Amniotic epithelial cell (primary cell): ENCODE results near the gene FOXN3.
A peak's percentile ranks its signal among the peaks of the same experiment; 100 is the strongest.

Source experiments
- DNase-seq: peaks from one replicate; pipeline ENCODE4 v3.0.0-alpha.2; 2010; ENCODE audit warnings: low read depth

The FOXN3 gene

DNA sequence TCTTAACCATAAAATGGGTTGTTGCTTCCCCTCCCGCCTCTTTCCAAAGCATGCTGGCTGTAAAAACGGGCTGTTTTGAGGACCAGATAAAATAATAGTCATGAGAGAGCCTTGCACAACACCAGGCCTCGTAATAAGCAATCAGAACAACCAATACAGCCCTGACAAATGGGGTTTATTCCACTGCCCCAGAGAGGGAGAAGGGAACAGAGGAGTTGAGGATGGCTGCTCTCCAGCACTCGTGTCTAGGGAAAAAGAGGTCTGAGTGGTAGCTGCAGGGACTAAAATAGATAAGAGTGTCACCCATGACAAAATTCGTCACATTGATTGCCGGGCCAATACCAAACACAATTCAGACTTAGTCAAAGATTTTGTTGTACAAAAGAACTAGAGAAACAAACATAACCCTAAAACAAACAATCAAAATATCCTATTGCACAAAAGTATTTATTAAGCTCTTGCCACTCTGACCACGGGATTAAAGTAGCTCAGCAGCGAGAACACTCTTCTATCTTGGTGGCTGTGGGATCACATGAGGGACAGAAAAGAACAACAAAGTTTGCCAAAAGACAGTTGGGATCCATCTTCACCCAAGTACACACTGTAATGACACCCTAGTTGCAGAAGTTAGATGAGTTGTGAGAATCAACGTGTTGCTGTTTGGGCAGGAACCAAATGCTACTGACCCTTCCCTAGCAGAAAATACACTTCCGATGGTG, 188.0 kb downstream of the FOXN3 start:
- peak; percentile 21 for DNase-seq

- DNase-seq = no peak
Observed at GRCh38 chr14:89227496-89227836, 189.6 kb downstream of the FOXN3 start.

DNA sequence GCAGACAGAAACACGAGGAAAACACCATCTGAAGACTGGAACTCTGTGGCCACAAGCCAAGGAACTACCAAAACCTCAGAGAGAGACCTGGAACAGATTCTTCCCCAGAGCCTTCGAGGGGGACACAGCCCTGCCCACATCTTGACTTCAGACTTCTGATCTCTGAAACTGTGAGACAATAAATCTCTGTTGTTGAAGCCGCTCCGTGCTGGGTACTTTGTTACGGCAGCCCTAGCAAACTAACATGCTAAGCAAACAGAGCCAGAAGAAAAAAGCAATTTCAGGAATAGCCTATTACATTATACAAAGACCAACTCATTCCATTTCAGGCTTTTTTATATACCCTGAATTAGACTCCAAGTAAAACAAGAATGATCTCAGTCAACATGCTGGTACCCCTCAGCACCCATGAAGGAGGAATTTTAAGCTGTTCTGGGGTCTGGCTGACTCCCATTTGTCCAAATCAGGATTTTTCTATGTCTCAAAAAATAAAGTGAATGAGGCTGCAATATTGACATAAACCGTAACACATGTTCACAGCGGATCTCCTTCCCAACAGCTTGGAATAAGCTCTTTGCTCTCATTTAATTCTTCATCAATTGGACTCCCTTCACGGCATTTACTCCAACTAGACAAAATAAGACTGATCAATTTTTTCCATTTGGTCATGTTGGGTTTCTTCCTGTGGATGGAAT, 190.1 kb downstream of the FOXN3 start:
- no peak for DNase-seq

DNA sequence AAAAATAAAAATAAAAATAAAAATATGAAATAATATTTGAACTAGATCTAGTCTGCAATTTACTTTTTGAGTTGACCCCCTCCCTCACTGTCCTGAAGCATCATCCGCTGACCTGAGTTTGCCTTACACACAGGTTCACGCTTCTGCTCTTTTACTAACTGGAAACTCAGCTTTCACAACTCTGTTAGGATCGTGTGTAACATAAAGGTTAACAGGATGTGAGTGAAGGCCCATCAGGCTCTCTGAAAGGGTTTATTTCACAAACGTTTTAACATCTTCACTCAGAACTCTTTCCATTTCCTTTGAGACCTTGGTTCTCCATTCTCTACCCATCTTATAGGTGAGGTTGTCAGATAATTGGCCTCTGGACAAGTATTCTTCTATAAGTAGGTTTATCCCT, 191.4 kb downstream of the FOXN3 start:
- DNase-seq = no peak

GRCh38 chr14:89221109-89221810, 195.8 kb downstream of the FOXN3 start:
- peak; percentile 56 for DNase-seq

DNA sequence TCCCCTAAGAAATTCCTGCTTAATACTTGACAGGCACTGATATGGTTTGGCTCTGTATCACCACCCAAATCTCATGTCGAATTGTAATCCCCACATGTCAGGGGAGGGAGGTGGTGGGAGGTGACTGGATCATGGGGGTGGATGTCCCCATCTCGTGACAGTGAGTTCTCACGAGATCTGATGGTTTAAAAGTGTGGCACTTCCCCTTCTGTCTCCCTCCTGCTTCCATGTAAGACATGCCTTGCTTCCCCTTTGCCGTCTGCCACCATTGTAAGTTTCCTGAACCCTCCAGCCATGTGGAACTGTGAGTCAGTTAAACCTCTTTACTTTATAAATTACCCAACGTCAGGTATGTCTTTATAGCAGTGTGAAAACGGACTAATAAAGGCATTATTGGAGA, 198.0 kb downstream of the FOXN3 start:
- no peak for DNase-seq

DNA sequence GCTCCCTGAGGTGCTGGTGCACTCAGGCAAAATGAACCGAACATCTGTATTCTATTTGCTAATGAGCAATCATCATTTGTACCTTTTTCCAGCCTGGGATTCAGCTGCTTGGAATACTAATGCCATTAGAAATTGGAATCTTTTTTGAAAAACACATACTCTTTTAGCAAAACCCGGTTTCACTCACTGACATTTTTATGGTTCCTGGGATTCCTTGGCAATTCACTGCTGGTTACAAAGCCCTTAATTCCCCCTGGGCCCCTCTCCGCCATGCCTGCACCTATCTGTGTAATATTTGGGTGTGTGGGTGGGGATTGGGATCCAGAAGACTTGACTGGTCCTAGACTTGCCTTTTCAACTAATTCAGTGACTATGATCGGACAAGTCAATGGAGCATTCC, 199.1 kb downstream of the FOXN3 start:
- no peak for DNase-seq

- DNase-seq = no peak
Observed at GRCh38 chr14:89215531-89215930, 201.5 kb downstream of the FOXN3 start.

GRCh38 chr14:89215114-89215513, 201.9 kb downstream of the FOXN3 start:
- no peak for DNase-seq

DNA sequence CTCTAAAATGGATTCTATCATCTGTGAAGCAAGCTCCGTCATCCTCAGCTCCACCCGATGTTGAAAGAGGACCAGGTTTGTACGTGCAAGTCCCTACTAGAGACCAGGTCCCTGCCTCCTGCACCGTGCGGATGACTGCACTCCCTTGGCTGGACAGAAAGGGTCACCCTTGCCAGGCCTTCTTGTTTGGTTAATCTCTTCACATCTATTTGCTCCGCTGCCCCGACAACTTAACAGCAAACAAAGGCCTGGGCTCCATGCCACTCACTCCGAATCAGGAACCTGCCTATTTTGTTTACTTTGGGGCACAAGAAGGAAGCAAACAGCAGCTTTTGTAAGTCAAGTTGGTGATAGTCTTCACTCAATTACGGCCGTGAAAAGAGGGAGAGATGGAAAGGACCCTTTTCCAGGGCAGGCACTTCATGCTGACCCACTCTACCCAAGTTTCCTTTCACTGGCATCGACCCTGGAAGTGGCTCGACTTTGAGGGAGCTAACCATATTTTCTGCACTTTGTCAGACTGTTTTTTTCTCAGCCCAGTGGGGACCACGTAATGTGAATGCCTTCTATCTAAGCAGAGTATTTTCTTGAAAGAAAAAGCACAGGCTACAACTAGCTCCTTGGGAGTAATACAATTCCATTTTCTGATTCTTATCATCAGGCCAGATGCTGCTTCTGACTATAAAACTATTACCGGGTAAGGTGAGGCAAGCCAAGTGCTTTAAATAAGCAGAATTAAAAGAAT, 202.6 kb downstream of the FOXN3 start:
- DNase-seq = no peak

DNA sequence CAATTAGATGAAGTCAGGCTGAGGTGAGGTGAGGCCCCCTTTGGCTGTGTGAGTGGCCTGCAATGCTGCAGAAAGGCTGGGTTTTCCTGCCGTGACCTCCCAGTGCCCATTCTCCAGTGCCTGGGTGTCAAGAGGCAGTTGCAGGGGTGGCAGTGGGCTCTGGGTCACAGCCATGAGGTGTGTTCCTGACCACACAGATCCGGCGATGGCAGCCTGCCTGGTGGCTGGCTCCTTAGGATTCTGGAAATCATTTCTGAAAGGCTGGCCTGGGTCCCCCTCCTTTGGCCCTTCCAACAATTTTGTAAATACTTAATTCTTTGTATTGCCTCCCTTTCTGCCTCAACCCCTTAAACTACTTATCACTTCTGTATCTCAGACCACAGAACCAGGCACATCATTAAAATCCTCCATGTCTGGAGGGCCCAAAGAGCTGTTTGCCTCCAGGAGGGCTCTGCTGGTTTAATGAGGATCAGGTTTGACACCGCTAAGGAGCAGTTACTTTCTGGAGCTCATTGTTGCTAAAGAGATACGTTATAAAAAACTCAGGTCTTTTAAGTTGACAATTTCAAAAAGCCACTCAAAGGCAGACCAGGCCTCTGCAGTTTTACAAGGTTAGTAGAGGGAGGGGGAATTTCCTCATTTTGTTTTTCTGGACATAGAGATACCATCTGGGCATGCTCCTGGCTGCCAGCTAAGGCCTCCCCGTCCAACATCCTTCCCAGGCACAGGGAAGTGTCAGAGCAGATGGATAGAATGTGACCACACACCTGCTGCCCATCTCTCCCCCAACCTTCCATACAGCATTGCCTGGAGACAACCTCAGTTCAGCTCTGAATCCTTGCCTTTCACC, 204.4 kb downstream of the FOXN3 start:
- DNase-seq = no peak

DNA sequence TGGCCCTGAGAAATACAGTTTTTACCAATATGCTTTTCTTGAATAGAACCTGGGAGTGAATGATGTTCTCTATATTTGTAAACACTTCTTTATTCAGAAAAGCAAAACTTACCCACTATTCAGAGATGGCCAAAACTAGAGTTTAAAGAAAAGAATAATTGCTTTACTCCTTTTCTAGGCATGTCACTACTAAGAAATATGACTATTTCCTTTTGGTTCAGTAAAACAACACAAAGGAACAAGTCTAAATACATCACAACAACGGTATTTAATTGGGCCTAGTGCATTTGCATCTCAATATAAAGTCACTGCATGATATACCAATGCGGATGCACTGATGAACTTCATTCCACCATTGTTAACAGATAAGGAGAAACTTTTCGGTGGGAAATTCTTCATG, 207.5 kb downstream of the FOXN3 start:
- no peak for DNase-seq

- DNase-seq = no peak
Observed at GRCh38 chr14:89207925-89208328, 209.1 kb downstream of the FOXN3 start.

- no peak for DNase-seq
Observed at GRCh38 chr14:89206389-89207031, 210.5 kb downstream of the FOXN3 start.

DNA sequence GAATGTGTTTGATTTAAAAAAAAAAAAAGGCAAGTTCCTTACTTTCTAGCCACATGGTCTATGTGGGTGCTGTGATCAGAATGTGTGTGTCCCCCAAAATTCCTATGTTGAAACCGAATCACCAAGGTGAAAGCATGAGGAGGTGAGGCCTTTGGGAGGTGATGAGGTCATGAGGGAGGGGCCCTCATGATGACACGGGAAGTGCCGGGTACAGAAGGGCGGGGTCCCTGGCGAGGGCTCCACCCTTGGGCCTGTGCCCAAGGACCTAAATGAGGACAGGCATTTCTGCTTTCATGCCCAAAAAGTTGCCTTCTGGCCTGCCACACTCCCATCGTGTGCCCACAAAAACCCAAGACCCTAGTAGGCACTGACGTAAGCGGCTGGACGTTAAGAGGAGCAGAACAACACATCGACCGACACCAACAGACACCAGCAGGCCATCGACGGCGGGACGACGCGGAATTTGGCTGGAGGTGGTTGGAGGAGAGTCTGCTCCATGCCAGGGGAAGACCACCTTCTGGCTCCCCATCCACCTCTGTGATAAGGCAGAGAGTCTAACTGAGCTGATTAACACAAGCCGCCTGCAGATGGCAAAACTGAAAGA, 211.8 kb downstream of the FOXN3 start:
- DNase-seq = no peak

DNA sequence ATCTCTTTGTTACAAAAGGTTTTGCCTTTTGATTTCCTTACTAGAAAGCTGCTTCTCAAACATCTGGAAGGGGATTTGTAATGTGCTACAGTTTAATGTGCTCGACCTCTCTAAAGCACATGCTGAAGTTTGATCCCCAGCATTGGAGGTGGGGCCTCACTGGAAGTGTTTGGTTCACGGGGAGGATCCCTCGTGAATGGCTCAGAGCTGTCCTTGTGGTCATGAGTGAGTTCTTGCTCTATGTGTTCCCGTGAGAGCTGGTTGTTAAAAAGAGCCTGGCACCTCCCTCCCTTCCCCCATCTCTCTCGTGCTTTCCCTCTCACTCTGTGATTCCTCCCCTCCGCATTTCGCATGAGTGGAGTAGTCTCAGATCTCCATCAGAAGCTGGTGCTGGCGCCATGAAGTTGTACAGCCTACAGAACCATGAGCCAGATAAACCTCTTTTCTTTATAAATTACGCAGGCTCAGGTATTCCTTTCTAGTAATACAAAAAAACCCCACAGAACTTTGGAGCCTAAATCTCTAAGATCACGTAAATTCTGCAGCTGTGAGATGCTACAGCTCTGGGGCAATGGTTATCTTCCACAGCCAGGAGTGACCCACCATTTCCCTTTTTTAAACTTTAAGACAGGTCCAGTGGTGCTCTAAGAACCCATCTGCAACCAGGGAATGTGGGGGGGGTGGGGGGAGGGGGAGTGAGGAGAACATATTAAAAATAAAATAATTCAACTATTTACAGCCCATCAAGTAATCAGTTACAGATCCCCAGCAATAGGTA, 214.4 kb downstream of the FOXN3 start:
- peak; percentile 27 for DNase-seq

GRCh38 chr14:89201645-89202044, 215.4 kb downstream of the FOXN3 start:
- DNase-seq = no peak

DNA sequence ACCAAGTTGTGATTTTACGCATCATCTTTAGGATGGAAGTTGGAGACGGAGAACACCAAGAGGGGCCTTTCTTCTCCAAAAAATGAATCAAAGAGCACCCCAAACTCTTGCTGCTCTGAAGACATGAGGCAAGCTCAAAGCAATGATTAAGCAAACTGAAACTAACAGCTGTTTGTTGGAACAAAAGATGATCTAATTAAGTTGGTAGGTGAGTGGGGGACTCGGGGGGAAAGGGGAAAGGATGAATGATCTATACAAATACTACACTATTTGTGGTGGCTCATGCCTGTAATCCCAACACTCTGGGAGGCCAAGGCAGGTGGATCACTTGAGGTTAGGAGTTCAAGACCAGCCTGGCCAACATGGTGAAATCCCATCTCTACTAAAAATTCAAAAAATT, 217.7 kb downstream of the FOXN3 start:
- DNase-seq = peak; percentile 22

DNA sequence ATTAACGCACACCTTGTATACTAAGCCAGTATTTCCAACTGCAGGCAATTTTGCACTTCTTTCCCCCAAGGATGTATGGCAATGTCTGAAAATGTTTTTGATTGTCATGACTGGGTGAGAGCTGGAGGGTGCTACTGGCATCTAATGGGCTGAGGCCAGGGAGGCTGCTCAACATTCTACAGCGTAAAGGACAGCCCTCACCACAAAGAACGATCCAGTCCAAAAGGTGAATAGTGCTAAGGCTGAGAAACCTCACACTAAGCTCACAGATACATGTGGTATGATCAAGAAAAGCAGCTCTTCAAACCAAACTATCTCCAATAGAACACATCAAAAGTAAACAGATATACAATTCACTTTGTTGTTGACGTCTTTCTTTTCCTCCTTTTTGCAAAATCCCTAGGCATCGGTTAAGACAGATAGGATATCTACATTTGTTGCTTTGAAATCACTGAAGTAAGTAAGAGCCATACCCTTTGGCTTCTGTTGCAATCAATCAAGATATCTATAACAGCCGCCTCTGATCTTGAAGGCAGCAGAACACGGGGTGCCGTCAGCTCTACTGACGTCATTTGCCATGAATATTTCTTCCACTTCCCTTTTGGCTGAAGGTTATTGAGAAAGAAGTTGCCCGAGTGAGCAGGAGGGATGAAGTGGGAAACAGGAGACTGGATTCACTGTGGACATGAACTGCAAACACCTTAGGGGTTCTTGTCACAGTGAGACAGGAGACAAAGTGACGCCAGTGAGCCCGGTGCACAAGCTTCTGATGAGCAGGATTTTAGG, 218.3 kb downstream of the FOXN3 start:
- DNase-seq = peak; percentile 96
